B cell (primary cell): ENCODE results near the gene IKBKE.

Source experiments
- CTCF ChIP-seq: fragments of 200-600 bp; IDR thresholded peaks from one replicate; pipeline ENCODE4 v1.8.0; 2022; ENCODE audit warnings: antibody characterized with exemption, mild to moderate bottlenecking
- EZH2 ChIP-seq: IDR thresholded peaks from 2 replicates; pipeline ENCODE4 v1.6.1; 2012; ENCODE audit warnings: borderline replicate concordance, low read depth, mild to moderate bottlenecking, moderate library complexity, low read length; ENCODE audit not compliant: insufficient read depth, poor library complexity, severe bottlenecking

GRCh38 chr1:206509612-206510257 lies 39.5 kb downstream of the IKBKE start:
- TF ChIP-seq CTCF (no peak), EZH2 (no peak)
